GM23338 (cell line): Measurements from ENCODE around the gene UVSSA.

Source experiments
- CREB1 ChIP-seq: fragments of 250-450 bp; sonication (Bioruptor Pico); IDR thresholded peaks from 2 replicates; pipeline ENCODE4 v1.5.0; 2020; ENCODE audit warnings: low read depth, mild to moderate bottlenecking, moderate library complexity
- CTCF ChIP-seq, 2 experiments: fragments of 200-600 bp in 1 of 2; sonication (generic) in 1 of 2; conservative IDR thresholded peaks; 2 replicates each; pipeline versions ENCODE4 v1.5.1 to v1.6.1; 2016 to 2017; ENCODE audit warnings: antibody characterized with exemption in 2 of 2, low read depth in 2 of 2, mild to moderate bottlenecking in 2 of 2, moderate library complexity in 1 of 2
- EZH2 ChIP-seq: fragments of 200-600 bp; sonication (generic); IDR thresholded peaks from one replicate; pipeline ENCODE4 v1.8.0; 2017; ENCODE audit warnings: antibody characterized with exemption, mild to moderate bottlenecking, low read depth; ENCODE audit not compliant: unreplicated experiment
- EZH2phosphoT487 ChIP-seq: fragments of 200-600 bp; sonication (generic); IDR thresholded peaks from one replicate; pipeline ENCODE4 v1.8.1; 2018; ENCODE audit warnings: antibody characterized with exemption; ENCODE audit not compliant: unreplicated experiment
- POLR2AphosphoS5 ChIP-seq: IDR thresholded peaks from 2 replicates; pipeline ENCODE4 v1.6.1; 2016; ENCODE audit warnings: antibody characterized with exemption, low read depth
- REST ChIP-seq: IDR thresholded peaks from one replicate; pipeline ENCODE4 v1.6.1; 2018; ENCODE audit warnings: antibody characterized with exemption; ENCODE audit not compliant: unreplicated experiment
- STAT1 ChIP-seq: IDR thresholded peaks from one replicate; pipeline ENCODE4 v1.6.1; 2016; ENCODE audit warnings: antibody characterized with exemption; ENCODE audit not compliant: unreplicated experiment
- ZNF114 ChIP-seq: fragments of 250-450 bp; sonication (Bioruptor Pico); IDR thresholded peaks from 2 replicates; pipeline ENCODE4 v1.5.0; 2020; ENCODE audit warnings: mild to moderate bottlenecking, moderate library complexity
- ZNF331 ChIP-seq: fragments of 250-450 bp; sonication (Bioruptor Pico); IDR thresholded peaks from 2 replicates; pipeline ENCODE4 v1.5.0; 2020; ENCODE audit warnings: low read depth, mild to moderate bottlenecking, moderate library complexity

GRCh38 chr4:1384675-1385372, 37.8 kb downstream of the UVSSA start:
- TF ChIP-seq CTCF (conservative IDR thresholded peaks at IDR 0.05; ENCODE audit: low read depth in 2 of 2), result no peak
- no peak for TF ChIP-seq EZH2phosphoT487
- TF ChIP-seq POLR2AphosphoS5, result no peak
- no peak for TF ChIP-seq EZH2
- TF ChIP-seq ZNF331 (CRISPR knock-in tag), result no peak
- no peak for TF ChIP-seq REST
- TF ChIP-seq CREB1, result no peak
- TF ChIP-seq STAT1, result no peak
- no peak for TF ChIP-seq ZNF114 (CRISPR knock-in tag)
